GM19025 (cell line): ENCODE data around the gene PIAS3.

ENCODE experiments used
- ATAC-seq: cut with Tn5 transposase; IDR thresholded peaks from one replicate; pipeline ENCODE4 v1.9.1; 2021; ENCODE audit warnings: mild to moderate bottlenecking, low read depth, moderate library complexity; ENCODE audit not compliant: unreplicated experiment

Gene PIAS3

DNA sequence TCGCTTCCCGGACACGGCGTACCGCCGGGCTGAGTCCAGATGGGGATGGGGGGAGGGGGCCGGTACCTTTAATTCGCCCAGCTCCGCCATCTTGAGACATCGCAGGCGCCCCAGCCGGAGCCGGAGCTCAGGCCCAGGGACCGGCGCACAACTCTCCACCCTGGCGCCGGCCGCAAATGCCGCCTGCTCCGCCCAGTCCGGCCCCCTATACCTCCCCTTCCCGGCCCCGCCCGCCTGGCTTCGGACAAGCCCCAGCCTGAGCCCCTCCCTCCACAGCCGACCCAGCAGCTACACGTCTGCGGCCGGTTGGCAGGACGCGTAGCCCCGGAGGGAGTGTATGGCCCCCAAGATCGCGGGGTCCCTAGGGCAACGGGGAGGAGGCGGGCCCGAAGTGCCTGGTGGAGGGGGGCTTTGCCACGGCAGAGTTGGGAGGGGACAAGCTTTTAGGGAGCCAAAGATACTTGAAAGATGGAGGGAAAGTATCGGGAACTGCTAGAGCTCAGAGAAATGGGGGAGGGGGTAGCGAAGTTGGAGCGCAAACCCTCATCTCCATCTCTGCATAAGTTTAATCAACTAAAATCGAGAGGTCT is at the start of gene PIAS3:
TSS of gene PIAS3 (minus strand) at position 181 of the 590 bp plus-strand sequence. CDS start at position 90, 91 bp downstream.
- peak; percentile 80 for ATAC-seq

DNA sequence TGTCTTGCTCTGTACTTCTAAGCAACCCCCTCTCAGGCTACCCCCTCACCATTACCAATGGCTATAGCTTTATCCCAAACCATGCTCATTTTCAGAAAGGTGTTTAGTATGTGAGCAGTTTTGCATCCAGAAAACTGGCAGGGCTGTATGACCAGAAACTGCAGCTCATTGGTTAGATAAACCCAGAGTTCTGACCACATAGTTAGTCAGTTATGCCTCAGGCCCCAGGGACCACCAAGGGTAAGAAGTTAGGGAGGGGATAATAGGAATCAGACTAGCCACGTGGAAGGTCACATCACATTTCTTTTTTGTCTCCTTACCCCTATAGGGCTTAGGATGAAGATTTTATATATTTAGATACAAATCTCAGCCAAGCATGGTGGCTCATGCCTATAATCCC is 49.8 kb upstream of the PIAS3 start:
- ATAC-seq = no peak

DNA sequence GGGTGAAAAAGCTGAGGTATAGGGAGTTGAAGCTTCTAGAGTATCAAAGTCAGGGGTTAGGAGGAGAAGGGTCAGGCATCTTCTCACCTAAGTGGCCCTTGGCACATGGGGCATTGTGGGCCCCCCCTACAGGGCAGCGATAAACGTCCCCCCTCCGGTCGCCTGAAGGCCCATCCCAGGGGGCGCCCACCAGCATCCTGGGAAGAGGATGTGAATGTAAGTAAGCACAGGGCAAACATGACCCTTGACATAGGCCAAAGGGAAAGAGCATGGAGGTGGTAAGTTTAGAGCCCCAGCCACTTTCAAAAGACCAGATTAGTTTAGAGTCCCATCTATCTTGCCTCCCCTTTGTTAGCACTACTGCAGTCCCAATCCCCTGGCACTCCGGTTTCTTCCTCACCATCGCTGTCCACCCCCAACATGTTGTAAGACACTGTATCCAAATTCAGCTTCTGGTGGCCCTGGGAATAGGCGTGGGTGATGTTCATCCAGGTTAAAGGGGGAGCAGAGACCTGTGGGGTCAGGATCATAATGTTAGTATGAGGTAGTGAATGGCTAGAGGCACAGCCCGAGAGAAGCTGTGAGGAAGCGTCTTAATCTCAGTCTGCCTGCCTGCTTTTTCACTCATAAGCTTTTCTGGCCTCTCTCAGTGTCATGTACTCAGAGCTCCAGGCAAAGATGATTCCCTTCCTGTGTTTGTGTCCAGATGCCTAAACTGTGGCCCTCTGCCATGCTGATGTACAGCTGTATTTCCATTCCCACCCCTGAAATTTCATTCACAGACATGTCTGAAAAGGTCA is 48.3 kb upstream of the PIAS3 start:
- ATAC-seq = no peak

DNA sequence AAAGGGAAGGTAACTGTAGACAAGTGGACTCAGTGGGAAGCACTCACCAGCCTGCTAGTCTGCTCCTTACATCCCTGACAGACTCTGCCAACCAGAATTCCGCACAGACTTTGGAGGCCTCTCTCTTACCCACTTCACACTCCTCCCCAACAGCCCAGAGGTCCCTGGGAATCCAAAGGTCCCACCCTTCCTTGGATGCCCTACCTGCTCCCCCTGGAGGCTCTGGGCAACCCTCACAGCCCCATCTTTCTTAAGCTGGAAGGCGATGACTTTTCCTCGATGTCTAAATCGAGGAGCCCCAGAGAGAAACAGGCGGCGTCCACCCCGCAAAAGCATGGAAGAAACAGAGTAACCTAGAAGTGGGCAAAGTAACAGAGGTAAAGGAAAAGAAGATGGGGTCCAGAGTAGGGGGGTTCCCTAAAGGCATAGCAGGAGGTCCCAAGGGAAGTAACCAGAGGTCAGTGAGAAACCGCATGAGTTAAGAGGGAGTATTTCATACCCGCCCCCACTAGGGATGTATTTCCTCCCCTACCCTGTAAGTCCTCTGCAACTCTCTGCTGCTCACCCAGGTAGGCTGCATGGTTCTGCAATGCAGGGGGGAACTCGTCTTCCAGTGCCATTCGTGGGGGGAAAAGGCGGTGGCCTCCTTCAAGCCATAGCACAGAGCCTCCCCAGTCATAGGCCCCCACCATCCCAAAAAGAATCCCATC is 42.6 kb upstream of the PIAS3 start:
- ATAC-seq = no peak

DNA sequence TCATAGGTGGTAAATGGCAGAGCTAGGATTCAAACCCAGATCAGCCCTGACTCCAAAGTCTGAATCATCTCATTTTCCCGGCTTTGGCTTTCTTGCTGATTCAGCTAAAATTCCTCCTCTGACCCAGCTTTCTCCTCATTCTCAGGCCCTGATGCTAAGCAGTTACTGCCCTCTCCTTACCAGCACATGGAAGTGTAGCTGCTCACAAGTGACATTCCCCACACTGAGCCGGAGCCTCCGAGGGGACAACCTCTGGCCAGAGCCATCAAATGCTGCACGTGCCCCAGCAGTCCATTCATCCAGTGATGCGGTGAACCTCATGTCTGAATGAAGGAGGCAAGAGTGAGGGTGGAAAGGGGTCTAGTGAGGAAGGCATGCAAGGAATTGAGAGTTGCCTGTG is 39.9 kb upstream of the PIAS3 start:
- ATAC-seq = no peak

DNA sequence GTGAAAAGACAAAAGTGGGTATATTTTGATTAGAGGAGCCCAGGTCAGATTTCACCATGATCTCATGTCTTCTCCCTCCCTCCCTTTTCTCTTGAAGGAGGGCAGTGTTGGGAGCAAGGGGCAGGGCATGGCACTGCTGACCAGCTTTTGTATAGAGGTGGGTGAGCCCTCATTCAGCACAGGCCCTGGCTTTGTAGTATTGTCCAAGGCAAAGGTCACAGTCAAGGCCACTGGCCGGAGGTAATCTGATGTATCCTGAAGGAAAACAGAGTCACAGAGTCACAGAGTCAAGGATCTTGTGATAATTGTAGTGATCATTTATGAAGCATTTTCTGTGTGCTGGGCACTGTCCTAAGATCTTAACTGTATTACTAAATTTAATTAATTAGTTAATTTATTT is 39.1 kb upstream of the PIAS3 start:
- no peak for ATAC-seq

DNA sequence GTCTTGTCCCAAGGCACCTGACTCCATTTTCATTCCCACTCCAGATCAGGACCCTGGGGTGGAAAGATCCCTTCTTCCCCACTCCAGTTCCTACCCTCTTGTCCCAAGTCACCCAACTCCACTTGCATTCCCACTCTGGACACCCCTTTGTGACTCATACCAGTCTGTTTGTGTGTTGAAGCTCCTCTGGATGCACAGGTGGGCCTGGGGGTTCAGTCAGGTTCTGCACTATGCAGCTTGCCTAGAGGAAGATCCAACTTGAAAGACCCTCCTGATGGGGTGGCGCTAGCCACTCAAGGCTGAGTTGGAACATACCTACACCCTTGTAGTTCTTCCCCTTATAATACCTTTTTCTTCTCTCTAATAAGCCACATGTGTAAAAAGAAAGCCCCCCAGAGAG is 36.6 kb upstream of the PIAS3 start:
- no peak for ATAC-seq

DNA sequence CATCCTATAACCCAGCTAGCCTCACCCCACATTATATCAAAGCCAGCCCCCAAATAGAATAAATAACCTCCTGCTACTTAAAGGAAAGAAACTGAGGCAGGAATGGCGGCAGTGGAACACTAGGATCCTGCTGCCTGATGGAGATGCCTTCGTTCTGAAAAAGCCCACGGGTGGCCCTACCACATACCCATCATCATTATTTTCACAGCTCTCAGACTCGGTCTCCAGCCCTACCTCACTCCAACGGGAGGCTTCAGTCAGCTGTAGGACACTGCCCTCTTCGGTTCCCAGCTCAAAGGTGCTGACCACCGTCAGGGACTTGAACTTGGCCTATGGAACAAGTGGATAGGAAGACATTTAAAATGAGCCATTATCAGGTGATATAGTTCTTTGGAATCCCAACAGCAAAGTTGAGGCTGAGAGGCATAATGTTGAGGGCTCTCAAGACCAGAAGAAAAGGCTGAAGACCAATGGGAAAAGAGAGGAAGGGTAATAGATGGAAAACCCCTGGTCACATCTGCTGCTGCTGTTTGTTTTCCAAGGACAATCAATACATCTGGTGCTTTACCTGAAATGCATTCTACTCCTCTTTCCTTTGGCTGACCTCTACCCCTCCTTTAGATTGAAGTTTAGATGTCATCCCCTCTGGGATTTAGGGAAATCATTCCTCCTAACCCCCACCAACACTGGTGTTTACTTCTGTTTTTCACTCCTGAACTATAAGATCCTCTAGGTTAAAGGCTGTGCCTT is 34.6 kb upstream of the PIAS3 start:
- no peak for ATAC-seq

DNA sequence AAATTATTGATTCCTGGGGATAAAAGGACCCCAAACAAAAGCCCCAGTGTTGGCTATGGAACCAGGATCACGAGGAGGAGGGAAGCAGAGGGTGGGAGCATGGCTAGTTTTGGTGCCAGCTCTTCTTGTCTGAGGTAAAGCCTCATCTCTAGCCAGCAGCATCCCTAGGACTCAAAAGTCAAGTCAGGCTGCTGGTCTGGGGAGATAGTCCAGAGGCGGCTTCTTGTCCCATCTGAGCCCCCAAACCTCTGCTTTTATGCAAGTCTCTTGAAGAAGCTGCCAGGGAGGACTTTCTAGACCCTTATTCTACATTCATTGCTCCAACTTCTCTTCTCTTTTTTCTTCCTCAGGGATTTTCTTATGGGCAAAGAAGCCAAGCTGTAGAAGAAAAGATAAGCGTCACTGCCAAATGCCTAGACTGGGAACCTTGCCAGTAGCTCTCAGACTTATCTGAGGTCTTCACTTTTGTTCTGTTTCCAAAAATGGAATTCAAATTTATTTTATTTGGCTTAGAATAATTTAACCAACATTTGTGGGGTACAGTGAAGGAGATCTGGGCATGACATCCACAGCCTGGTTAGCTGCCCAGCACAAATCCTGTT is 33.7 kb upstream of the PIAS3 start:
- no peak for ATAC-seq

DNA sequence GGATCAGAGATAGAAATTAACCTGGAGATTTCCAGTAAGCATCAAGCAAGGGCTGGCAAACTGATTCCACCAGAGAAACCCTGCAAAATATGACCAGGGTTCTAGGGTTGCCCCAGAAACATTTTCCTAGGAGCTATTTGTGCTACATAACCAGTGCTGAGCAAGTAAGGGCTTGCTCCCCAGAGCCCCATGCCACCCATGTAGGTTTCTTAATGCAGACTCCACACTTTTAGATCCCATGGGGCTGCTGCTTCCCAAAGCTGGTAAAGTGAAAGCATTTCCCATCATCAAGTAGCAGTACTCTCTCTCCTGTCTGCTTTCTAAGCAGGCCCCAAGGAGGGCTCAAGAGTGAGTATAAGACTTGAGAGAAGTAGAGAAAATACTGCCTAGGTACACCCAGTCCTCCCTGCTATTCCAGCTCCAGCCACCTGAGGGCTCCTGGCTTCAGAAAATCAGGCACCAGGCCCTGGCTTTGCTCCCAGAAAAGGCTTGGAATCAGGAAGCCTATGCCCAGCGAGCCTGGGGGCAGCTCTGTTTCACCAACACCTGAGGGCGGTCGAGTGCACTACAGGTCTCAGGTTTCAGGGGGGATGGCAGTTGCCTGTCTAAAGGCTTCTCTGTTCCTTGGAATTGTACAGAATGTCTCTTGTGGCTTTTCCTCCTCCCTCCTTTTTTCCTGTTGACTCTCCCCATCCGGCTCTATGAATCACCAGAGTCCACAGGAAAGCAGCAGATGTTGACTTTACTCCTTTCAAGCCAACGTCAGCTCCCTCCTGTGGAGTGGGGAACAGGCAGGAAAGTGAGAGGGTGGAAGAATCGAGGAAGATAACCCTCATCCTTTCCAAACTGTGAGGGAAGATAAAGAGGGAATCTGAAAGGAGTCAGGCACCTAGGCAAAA is 33.0 kb upstream of the PIAS3 start:
- ATAC-seq = no peak

DNA sequence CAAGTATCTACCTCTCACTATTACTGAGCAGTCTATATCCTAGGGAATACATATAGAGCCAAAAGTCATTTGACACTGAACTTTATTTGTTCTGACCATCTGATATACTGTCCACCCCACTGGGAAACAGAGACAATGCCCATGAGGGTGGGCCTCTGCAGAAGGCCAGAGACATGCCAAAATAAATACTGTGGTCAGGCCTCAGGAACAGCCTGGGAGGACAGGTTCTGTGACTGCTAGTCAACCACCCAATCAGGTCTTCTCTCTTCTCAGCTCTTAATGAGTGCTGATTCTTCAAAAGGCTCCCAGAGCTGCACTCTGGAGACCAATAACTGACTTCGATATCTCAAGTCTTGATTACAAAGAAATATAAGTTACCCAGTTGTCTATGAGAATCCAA is 32.3 kb upstream of the PIAS3 start:
- no peak for ATAC-seq

DNA sequence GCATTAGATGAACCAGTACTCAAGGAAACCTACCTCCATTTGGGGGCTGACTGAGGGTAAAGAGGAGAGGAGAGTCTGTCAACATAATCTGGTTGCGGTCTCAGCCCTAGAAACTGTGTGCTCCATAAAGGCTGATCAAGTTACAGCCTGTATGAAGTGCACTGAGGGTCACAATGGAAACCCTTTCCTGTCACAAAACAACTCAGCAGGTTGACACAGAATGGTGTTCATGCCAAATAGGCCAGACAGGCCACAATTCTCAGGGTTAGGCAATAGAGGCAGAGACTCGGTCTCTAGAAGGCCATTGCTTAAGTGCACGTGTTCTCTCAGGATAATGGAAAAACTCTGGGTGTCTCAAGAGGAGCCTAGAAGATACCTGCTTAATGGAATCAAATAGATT is 30.8 kb upstream of the PIAS3 start:
- no peak for ATAC-seq

DNA sequence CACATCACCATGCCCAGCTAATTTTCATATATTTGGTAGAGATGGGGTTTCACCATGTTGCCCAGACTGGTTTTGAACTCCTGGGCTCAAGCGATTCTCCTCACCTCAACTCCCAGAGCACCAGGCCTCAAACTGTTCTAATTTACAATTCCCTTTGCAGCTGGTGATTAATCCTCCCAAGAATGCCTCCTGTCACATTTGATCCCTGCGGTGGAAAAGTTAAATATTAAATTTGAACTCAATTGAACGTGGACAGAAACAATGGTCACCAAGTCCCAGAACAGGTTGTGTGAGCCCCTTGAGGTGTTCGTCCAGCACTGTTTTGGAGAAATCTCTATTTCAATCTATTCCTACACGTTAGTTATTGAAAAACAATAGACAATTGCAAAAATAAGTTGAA is 28.8 kb upstream of the PIAS3 start:
- ATAC-seq = no peak

DNA sequence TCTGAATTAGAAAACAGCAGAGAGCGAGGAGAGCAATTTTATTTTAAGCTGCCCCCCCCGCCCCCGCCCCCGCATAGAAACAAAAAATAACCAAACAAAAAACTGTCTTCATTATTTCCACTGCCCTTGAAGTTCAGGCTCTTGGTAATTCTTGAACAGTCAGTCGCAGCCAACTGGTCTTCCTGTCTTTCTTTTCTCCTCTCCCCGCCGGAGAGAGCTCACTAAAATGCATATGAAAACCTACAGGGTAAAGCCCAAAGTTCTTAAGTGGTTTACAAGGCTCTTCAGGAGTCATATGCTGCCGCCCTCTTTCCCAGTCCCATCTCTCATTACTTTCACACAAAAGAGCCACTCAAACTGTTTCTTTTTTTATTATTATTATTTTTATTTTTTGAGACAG is 27.9 kb upstream of the PIAS3 start:
- no peak for ATAC-seq

DNA sequence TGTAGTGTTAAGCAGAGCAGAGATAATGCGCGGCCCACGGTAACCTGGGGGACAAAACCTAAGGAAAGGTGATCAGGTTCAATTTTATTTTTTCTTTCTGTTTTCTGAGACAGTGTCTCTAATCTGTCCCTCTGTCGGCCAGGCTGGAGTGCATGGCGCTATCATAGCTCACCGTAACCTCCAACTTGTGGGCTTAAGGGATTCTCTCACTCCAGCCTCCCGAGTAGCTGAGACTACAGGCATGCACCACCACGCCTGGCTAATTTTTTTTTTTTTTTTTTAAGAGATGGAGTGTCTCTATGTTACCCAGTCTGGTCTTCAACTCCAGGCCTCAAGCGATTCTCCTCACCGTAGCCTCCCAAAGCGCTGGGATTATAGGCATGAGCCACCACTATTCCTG is 27.5 kb upstream of the PIAS3 start:
- no peak for ATAC-seq

DNA sequence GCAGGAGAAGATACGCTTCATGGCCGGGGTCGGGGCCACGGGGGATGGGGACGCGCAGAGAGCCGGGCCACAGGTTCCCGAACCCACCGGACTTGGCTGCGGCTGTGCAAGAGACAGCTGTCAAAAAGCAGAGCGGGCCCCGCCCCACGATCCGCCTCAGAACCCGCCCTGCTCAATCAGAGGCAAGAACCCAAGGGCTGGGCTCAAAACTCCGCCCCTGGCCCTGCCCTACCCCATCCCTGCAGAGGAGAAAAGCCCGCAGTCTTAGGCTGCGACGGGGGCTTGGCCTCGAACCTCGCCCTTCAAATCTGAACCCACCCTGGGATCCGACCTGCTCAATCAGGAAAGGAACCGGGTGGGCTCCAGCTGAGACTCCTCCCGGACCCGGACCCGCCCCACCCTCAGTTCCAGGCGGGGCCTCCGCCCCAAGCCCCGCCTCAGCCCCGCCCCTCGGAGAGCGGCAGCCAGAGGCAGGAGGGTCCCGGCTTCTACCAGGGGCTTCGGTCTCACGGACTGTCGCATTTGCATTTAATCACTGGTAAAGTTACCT is 26.9 kb upstream of the PIAS3 start, which contains the start of gene ANKRD35:
TSS of gene ANKRD35 (minus strand) at position 129 of the 550 bp plus-strand sequence. CDS start at position 21, 108 bp downstream.
- ATAC-seq = peak; percentile 100

DNA sequence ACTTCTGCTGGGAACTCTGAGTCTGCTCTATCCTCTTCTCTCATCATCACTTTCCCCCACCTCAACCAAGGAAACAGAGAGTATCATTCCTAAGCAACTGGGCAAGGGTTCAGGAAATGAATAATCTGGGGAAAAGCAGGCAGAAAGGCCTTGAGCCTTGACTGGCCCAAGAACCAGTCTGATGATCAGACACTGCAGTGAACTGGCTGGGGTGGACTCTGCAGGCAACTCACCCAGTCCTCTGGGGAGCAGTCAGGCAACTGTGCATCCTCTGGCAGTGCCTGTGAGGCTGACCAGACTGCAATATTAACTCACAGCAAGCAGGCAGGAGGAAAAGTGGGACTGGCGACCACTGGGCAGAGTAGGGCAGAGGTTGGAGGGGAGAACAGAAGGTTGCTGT is 25.8 kb upstream of the PIAS3 start:
- ATAC-seq = no peak

DNA sequence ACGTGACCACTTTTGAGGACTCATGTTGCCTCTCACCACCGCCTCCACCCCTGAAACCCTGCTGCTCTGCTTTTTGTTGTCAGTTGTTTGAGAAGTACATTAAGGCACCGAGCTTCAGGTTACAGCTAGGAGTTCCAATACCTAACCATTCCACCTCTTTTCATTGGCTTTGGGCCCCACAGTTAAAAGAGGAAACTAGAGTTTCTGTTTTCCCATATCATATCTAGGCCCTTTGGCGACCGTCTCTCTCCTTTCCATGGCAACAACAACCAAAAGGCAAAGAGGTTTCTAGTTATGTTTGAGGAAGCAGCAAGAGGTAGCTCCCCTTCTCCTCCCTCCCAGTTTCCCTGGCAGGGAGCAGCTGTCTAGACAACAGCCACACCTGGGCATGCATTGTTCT is 20.9 kb upstream of the PIAS3 start:
- no peak for ATAC-seq

DNA sequence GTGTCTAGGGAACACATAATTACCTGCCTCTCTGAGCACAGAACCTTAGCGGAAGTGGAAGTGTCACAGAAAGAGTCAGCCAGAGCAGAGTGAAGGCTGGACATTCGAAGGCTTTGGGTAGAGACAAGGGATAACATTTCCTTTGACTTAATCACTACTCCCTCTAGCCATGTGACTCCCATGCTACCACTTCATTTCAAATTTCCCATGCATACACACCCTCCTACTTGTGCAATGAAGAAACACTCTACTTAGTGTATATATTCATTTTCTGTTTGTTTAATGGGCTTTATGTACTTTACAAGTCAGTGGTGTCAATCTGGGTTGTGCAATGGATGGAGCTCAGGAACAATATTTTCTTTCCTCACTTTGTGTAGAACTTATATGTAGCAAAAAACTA is 19.8 kb upstream of the PIAS3 start:
- no peak for ATAC-seq
